Spleen (tissue), 11 donors: ENCODE data around the gene FHIT. TPM values are rescaled to one million over a fixed set of nuclear protein-coding genes. Genes with fewer than 3 reads are reported as not detected.

Source experiments
- DNase-seq: peaks from one replicate; pipeline ENCODE4 v3.0.0-alpha.2; 2020
- H3K27ac ChIP-seq, 8 donors: fragments of 200-600 bp; sonication (generic) in 7 of 8; 1 replicate in 4 of 8; 2 replicates in 4 of 8; pipeline versions ENCODE4 v1.5.0 to v1.8.0; 2016 to 2021; ENCODE audit warnings: inconsistent platforms in 4 of 8, mild to moderate bottlenecking in 4 of 8, moderate library complexity in 1 of 8
- H3K27me3 ChIP-seq, 7 donors: fragments of 200-600 bp; sonication (generic) in 6 of 7; replicated peaks in 1 of 7; 1 replicate in 4 of 7; 2 replicates in 3 of 7; pipeline versions ENCODE4 v1.5.0 to v1.8.0; 2016 to 2021; ENCODE audit warnings: inconsistent platforms in 3 of 7, mild to moderate bottlenecking in 1 of 7
- H3K36me3 ChIP-seq, 6 donors: fragments of 200-600 bp; sonication (generic) in 5 of 6; 1 replicate in 4 of 6; 2 replicates in 2 of 6; pipeline versions ENCODE4 v1.5.0 to v1.8.0; 2016 to 2021; ENCODE audit warnings: inconsistent platforms in 2 of 6
- H3K4me1 ChIP-seq, 6 donors: fragments of 200-600 bp; sonication (generic) in 5 of 6; 1 replicate in 3 of 6; 2 replicates in 3 of 6; pipeline versions ENCODE4 v1.5.0 to v1.8.0; 2016 to 2021; ENCODE audit warnings: inconsistent platforms in 3 of 6
- H3K4me3 ChIP-seq, 8 donors: fragments of 200-600 bp; sonication (generic) in 7 of 8; 1 replicate in 4 of 8; 2 replicates in 4 of 8; pipeline versions ENCODE4 v1.5.0 to v1.8.0; 2016 to 2021; ENCODE audit warnings: inconsistent platforms in 4 of 8, mild to moderate bottlenecking in 4 of 8, moderate library complexity in 2 of 8
- H3K9me3 ChIP-seq, 8 donors: fragments of 200-600 bp; sonication (generic) in 7 of 8; 1 replicate in 4 of 8; 2 replicates in 4 of 8; pipeline versions ENCODE4 v1.5.0 to v1.8.0; 2016 to 2021; ENCODE audit warnings: inconsistent platforms in 4 of 8
- CTCF ChIP-seq, 11 experiments: fragments of 200-600 bp in 7 of 11; fragments of 450-650 bp in 4 of 11; sonication (generic) in 4 of 11; IDR thresholded peaks in 8 of 11; conservative IDR thresholded peaks in 3 of 11; 1 replicate in 7 of 11; 2 replicates in 4 of 11; pipeline versions ENCODE4 v1.4.0 to v1.8.0; 2016 to 2021; ENCODE audit warnings: antibody characterized with exemption in 11 of 11, inconsistent platforms in 4 of 11, mild to moderate bottlenecking in 1 of 11
- POLR2A ChIP-seq, 3 donors: fragments of 450-650 bp; IDR thresholded peaks; one replicate each; pipeline ENCODE4 v1.5.1; 2017; ENCODE audit warnings: antibody characterized with exemption in 3 of 3, mild to moderate bottlenecking in 1 of 3
- POLR2AphosphoS5 ChIP-seq, 3 donors: sonication (generic); formaldehyde crosslinking; IDR thresholded peaks; one replicate each; pipeline ENCODE4 v1.5.1; 2017; ENCODE audit warnings: antibody characterized with exemption in 3 of 3
- WGBS, 5 donors: extraction: QIAGEN DNeasy Blood & Tissue Kit in 3 of 5; methylation state at CpG; one replicate each; pipeline versions ENCODE4 v1.1.5 to v1.1.7; 2013 to 2018; 5-methylcytosine and 5-hydroxymethylcytosine counted together
- intact Hi-C: fragments of 100-400 bp; cut with DNase I; formaldehyde crosslinking; loops from one replicate; pipeline ENCODE4 v1.15.0; 2023; ENCODE audit warnings: low total_unique reads
- polyA plus RNA-seq, 3 donors: library from polyadenylated mRNA; stranded (reverse); fragments of 200-250 nt; gene quantifications; one replicate each; pipeline ENCODE4 v1.2.1, GENCODE V29; 2013
- total RNA-seq, 7 donors: library from RNA; depleted of rRNA in 3 of 7; stranded (reverse); fragments of >200 nt in 3 of 7; fragmentation: NEBNext Ultra II Directional in 4 of 7; extraction: Animal tissue kit (Norgen Biotek cat#: 25700) in 4 of 7; gene quantifications; one replicate each; pipeline versions ENCODE4 v1.1.0 to v1.2.1, GENCODE V29; 2016 to 2021
- donor health status: healthy with polysubstance abuse.
- donor health status: DM: no; HTN: no; CAD: no; lungs with moderate emphysema.
- donor health status: DM: no; HTN: no; CAD: no.
- donor health status: Bipolar disorder and iron deficiency.
- donor health status: healthy.
- donor health status: DM: no; HTN: no; CAD: no.
- donor health status: DM: yes; HTN: yes; CAD: no.

FHIT gene
- total and polyA plus RNA-seq, 10 donors, result 4.1 to 23.1 (median 12.2) TPM

DNA sequence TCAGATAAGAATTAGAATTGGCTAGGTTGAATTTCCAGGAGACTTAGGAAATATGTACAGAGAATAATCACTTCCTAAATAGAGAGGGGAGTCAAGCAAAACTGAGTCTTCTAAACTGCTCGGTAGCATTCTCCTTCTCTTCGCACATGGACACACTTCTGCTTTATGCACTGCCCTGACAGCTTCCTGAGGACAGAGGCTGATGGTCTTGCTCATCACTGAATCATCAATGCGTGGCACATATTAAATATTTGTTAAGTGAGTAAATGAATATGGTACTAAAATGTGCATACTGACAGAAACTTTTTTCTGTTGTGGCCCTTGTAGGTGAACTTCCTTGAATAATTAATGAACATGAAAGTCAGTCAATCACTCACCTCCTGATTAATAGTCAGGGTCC, 315.5 kb downstream of the FHIT start:
- H3K4me3 ChIP-seq, result no peak overlapping the region
- TF ChIP-seq POLR2A (IDR thresholded peaks at IDR 0.05), result no peak
- TF ChIP-seq CTCF (IDR thresholded peaks at IDR 0.05 in 8 of 11, conservative IDR thresholded peaks at IDR 0.05 in 3 of 11), result no peak
- TF ChIP-seq POLR2AphosphoS5 (IDR thresholded peaks at IDR 0.05), result no peak
- H3K9me3 ChIP-seq, result no peaks in the 10 kb centered on the region
- DNase-seq, result no peak
- H3K4me1 ChIP-seq, result no peaks in the 10 kb centered on the region
- H3K36me3 ChIP-seq, result no peaks in the 10 kb centered on the region
- intact Hi-C loops, result no loop called here
- no peaks in the 10 kb centered on the region for H3K27me3 ChIP-seq
- 54 to 74% (median 74%) methylated on average over 3 of the region's 3 CpGs for WGBS, 5 donors
- H3K27ac ChIP-seq, result no peak overlapping the region

- WGBS, 5 donors, result 88 to 93% (median 93%) methylated on average over 2 of the region's 2 CpGs
Observed at GRCh38 chr3:60933824-60934223, 317.4 kb downstream of the FHIT start.

GRCh38 chr3:60932643-60933042, 318.6 kb downstream of the FHIT start:
- H3K27ac ChIP-seq, result no peak overlapping the region

More at GRCh38 chr3:60933824-60934223, 317.4 kb downstream of the FHIT start:
- H3K27ac ChIP-seq, result no peak overlapping the region
- H3K27me3 ChIP-seq, result no peaks in the 10 kb centered on the region
- TF ChIP-seq POLR2A (IDR thresholded peaks at IDR 0.05) (no peak), POLR2AphosphoS5 (IDR thresholded peaks at IDR 0.05) (no peak), CTCF (IDR thresholded peaks at IDR 0.05 in 8 of 11, conservative IDR thresholded peaks at IDR 0.05 in 3 of 11) (no peak)
- H3K9me3 ChIP-seq, result no peaks in the 10 kb centered on the region
- intact Hi-C loops, result no loop called here
- H3K4me1 ChIP-seq, result no peaks in the 10 kb centered on the region
- no peaks in the 10 kb centered on the region for H3K36me3 ChIP-seq
- DNase-seq, result no peak
- no peak overlapping the region for H3K4me3 ChIP-seq

DNA sequence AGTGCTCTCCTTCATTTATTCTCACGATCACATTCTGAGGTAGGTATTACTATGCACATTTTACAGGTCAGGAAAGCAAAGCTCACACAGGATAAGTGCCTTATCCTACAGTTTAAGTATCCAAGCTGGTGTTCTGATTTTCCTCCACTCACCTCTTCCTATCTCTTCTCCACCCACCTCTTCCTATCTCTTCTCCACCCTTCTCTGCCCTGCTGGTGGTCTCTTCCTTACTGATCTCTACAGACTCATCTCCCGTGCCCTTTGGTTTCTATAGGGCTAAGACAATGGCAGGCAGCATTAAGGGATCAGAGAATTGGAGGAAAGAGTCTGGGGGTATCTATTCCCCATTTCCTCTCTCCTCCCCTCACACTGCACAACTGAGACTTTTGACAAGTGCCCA, 319.1 kb downstream of the FHIT start:
- H3K27ac ChIP-seq, result no peak overlapping the region
- no peak for DNase-seq
- peaks cover 0 to 7% (median 3%) of the 10 kb centered on the region in 8 donors for H3K9me3 ChIP-seq
- H3K36me3 ChIP-seq, result no peaks in the 10 kb centered on the region
- TF ChIP-seq CTCF (IDR thresholded peaks at IDR 0.05 in 8 of 11, conservative IDR thresholded peaks at IDR 0.05 in 3 of 11) (no peak), POLR2AphosphoS5 (IDR thresholded peaks at IDR 0.05) (no peak), POLR2A (IDR thresholded peaks at IDR 0.05) (no peak)
- no peak overlapping the region for H3K4me3 ChIP-seq
- intact Hi-C loops, result no loop called here
- H3K27me3 ChIP-seq, result no peaks in the 10 kb centered on the region
- H3K4me1 ChIP-seq, result no peaks in the 10 kb centered on the region
- WGBS, 5 donors, result 73 to 93% (median 81%) methylated on average over 2 of the region's 2 CpGs

More at GRCh38 chr3:60932643-60933042, 318.6 kb downstream of the FHIT start:
- peaks cover 0 to 2% (median under 1%) of the 10 kb centered on the region in 8 donors for H3K9me3 ChIP-seq
- 40 to 64% (median 60%) methylated on average over 1 of the region's 1 CpG for WGBS, 5 donors
- H3K4me1 ChIP-seq, result no peaks in the 10 kb centered on the region
- intact Hi-C loops, result no loop called here
- H3K4me3 ChIP-seq, result no peak overlapping the region
- no peak for DNase-seq
- H3K36me3 ChIP-seq, result no peaks in the 10 kb centered on the region
- H3K27me3 ChIP-seq, result no peaks in the 10 kb centered on the region
- TF ChIP-seq POLR2A (IDR thresholded peaks at IDR 0.05) (no peak), POLR2AphosphoS5 (IDR thresholded peaks at IDR 0.05) (no peak), CTCF (IDR thresholded peaks at IDR 0.05 in 8 of 11, conservative IDR thresholded peaks at IDR 0.05 in 3 of 11) (no peak)
